Prostate gland (tissue), 2 donors: ENCODE measurements around the gene GRID1. TPM values are rescaled to one million over a fixed set of nuclear protein-coding genes. Genes with fewer than 3 reads are reported as not detected.

Experiments used
- DNase-seq: peaks from one replicate; pipeline ENCODE4 v3.0.0-alpha.2; 2019; ENCODE audit warnings: low spot score
- H3K27ac ChIP-seq, 2 donors: fragments of 200-600 bp; sonication (generic); 2 replicates each; pipeline ENCODE4 v1.5.1; 2017 to 2019
- H3K27me3 ChIP-seq: fragments of 200-600 bp; sonication (generic); replicated peaks from 2 replicates; pipeline ENCODE4 v1.5.1; 2019; ENCODE audit not compliant: insufficient read depth
- H3K36me3 ChIP-seq, 2 donors: fragments of 200-600 bp; sonication (generic); 1 replicate in 1 of 2; 2 replicates in 1 of 2; pipeline versions ENCODE4 v1.5.1 to v1.8.1; 2017 to 2019
- H3K4me1 ChIP-seq: fragments of 200-600 bp; sonication (generic); replicated peaks from 2 replicates; pipeline ENCODE4 v1.5.1; 2019
- H3K4me3 ChIP-seq, 2 donors: fragments of 200-600 bp; sonication (generic); 2 replicates each; pipeline ENCODE4 v1.5.1; 2017 to 2019
- H3K9me3 ChIP-seq: fragments of 200-600 bp; sonication (generic); 2 replicates; pipeline ENCODE4 v1.5.1; 2017
- CTCF ChIP-seq, 4 experiments: fragments of 200-600 bp in 2 of 4; fragments of 450-650 bp in 2 of 4; sonication (generic) in 2 of 4; IDR thresholded peaks; 1 replicate in 3 of 4; 2 replicates in 1 of 4; pipeline ENCODE4 v1.5.1; 2016 to 2019; ENCODE audit warnings: antibody characterized with exemption in 4 of 4, mild to moderate bottlenecking in 2 of 4, moderate library complexity in 2 of 4
- POLR2A ChIP-seq: fragments of 450-650 bp; IDR thresholded peaks from one replicate; pipeline ENCODE4 v1.6.1; 2016; ENCODE audit warnings: antibody characterized with exemption, mild to moderate bottlenecking
- POLR2AphosphoS5 ChIP-seq: sonication (generic); formaldehyde crosslinking; IDR thresholded peaks from one replicate; pipeline ENCODE4 v1.6.1; 2017; ENCODE audit warnings: antibody characterized with exemption
- WGBS: methylation state at CpG from one replicate; pipeline ENCODE4 v1.1.5; 2018; 5-methylcytosine and 5-hydroxymethylcytosine counted together
- intact Hi-C: fragments of 100-400 bp; cut with DNase I; formaldehyde crosslinking; loops from one replicate; pipeline ENCODE4 v1.14.2; 2022
- total RNA-seq, 2 donors: library from RNA; depleted of rRNA; stranded (reverse); fragments of >200 nt; gene quantifications; one replicate each; pipeline ENCODE4 v1.1.0, GENCODE V29; 2016

GRID1 gene
- total RNA-seq, 2 donors from 2014 or later, result 1.0 to 10.0 TPM

- TF ChIP-seq POLR2AphosphoS5, result no peak
- no peak for TF ChIP-seq POLR2A
- TF ChIP-seq CTCF (IDR thresholded peaks at IDR 0.05), result no peak
- H3K27ac ChIP-seq, result no peak overlapping the region
- intact Hi-C loops, result no loop called here
- no peaks in the 10 kb centered on the region for H3K9me3 ChIP-seq
- no peak overlapping the region for H3K4me3 ChIP-seq
- H3K4me1 ChIP-seq, result no peaks in the 10 kb centered on the region
- DNase-seq, result no peak
- no peaks in the 10 kb centered on the region for H3K36me3 ChIP-seq
- no peaks in the 10 kb centered on the region for H3K27me3 ChIP-seq
- 90% methylated on average over 4 of the region's 4 CpGs for WGBS
Observed at GRCh38 chr10:86124734-86125133, 241.9 kb downstream of the GRID1 start.

- Histone ChIP-seq H3K9me3 (no peaks in the 10 kb centered on the region), H3K27me3 (no peaks in the 10 kb centered on the region), H3K4me3 (no peak overlapping the region), H3K4me1 (no peaks in the 10 kb centered on the region), H3K27ac (no peak overlapping the region), H3K36me3 (no peaks in the 10 kb centered on the region)
- intact Hi-C loops, result no loop called here
- no peak for DNase-seq
- no peak for TF ChIP-seq POLR2AphosphoS5
- no peak for TF ChIP-seq CTCF (IDR thresholded peaks at IDR 0.05)
- TF ChIP-seq POLR2A, result no peak
- 64% methylated on average over 6 of the region's 6 CpGs for WGBS
Observed at GRCh38 chr10:86123715-86124114, 242.9 kb downstream of the GRID1 start.

GRCh38 chr10:86123304-86123703 is 243.3 kb downstream of the GRID1 start:
- intact Hi-C loops, result no loop called here
- no peaks in the 10 kb centered on the region for H3K4me1 ChIP-seq
- no peaks in the 10 kb centered on the region for H3K27me3 ChIP-seq
- DNase-seq, result no peak
- WGBS, result 64% methylated on average over 4 of the region's 4 CpGs
- no peak overlapping the region for H3K4me3 ChIP-seq
- TF ChIP-seq POLR2AphosphoS5, result no peak
- TF ChIP-seq CTCF (IDR thresholded peaks at IDR 0.05), result no peak
- TF ChIP-seq POLR2A, result no peak
- H3K9me3 ChIP-seq, result no peaks in the 10 kb centered on the region
- H3K36me3 ChIP-seq, result no peaks in the 10 kb centered on the region
- no peak overlapping the region for H3K27ac ChIP-seq

- no peak overlapping the region for H3K4me3 ChIP-seq
- TF ChIP-seq POLR2AphosphoS5 (no peak), CTCF (IDR thresholded peaks at IDR 0.05) (no peak), POLR2A (no peak)
- 63% methylated on average over 2 of the region's 2 CpGs for WGBS
- H3K9me3 ChIP-seq, result no peaks in the 10 kb centered on the region
- intact Hi-C loops, result no loop called here
- H3K36me3 ChIP-seq, result no peaks in the 10 kb centered on the region
- H3K27me3 ChIP-seq, result no peaks in the 10 kb centered on the region
- no peak overlapping the region for H3K27ac ChIP-seq
- H3K4me1 ChIP-seq, result no peaks in the 10 kb centered on the region
- no peak for DNase-seq
Observed at GRCh38 chr10:86122646-86123045, 243.9 kb downstream of the GRID1 start.

GRCh38 chr10:86121200-86121599 is 245.4 kb downstream of the GRID1 start:
- Histone ChIP-seq H3K27me3 (no peaks in the 10 kb centered on the region), H3K9me3 (no peaks in the 10 kb centered on the region), H3K36me3 (no peaks in the 10 kb centered on the region), H3K4me3 (no peak overlapping the region), H3K27ac (no peak overlapping the region), H3K4me1 (no peaks in the 10 kb centered on the region)
- intact Hi-C loops, result no loop called here
- WGBS, result 95% methylated on average over 1 of the region's 1 CpG
- TF ChIP-seq POLR2A, result no peak
- TF ChIP-seq CTCF (IDR thresholded peaks at IDR 0.05), result no peak
- DNase-seq, result no peak
